Chondrocyte (in vitro differentiated cells): ENCODE measurements around the gene CFAP54. TPM values are rescaled to one million over a fixed set of nuclear protein-coding genes. Genes with fewer than 3 reads are reported as not detected.
"Not testable (repeated sequence)": the region's sequence is repeated elsewhere in the genome, so short reads cannot be mapped to it uniquely, and the experiment has no call there.

Experiments
- DNase-seq: peaks from one replicate; pipeline ENCODE4 v3.0.0; 2021; ENCODE audit warnings: mixed read lengths, low spot score
- H3K27ac Mint-ChIP-seq: one replicate; pipeline ENCODE4 v1.8.0; 2021; ENCODE audit warnings: mild to moderate bottlenecking, moderate library complexity, mixed read lengths; ENCODE audit not compliant: unreplicated experiment
- H3K27me3 Mint-ChIP-seq: 2 replicates; pipeline ENCODE4 v1.8.0; 2021; ENCODE audit warnings: low read depth, mixed read lengths
- H3K36me3 Mint-ChIP-seq: 2 replicates; pipeline ENCODE4 v1.8.0; 2021; ENCODE audit warnings: low read depth, mixed read lengths
- H3K4me1 Mint-ChIP-seq: 2 replicates; pipeline ENCODE4 v1.8.0; 2021; ENCODE audit warnings: low read depth, mild to moderate bottlenecking, mixed read lengths
- H3K4me3 Mint-ChIP-seq: one replicate; pipeline ENCODE4 v1.8.0; 2021; ENCODE audit warnings: mild to moderate bottlenecking, moderate library complexity, mixed read lengths; ENCODE audit not compliant: unreplicated experiment
- H3K9me3 Mint-ChIP-seq: 2 replicates; pipeline ENCODE4 v1.8.0; 2021; ENCODE audit warnings: low read depth, mixed read lengths
- total RNA-seq: library from RNA; stranded (reverse); gene quantifications from 3 replicates; pipeline ENCODE4 v1.2.1, GENCODE V29; 2021
- TF ChIP-seq, protein P1 (sequence below): fragments of 200-600 bp; sonication (generic); IDR thresholded peaks from 2 replicates; pipeline ENCODE4 v1.5.0; 2021; ENCODE audit warnings: antibody characterized with exemption, mild to moderate bottlenecking, moderate library complexity

The CFAP54 gene
- total RNA-seq, 1 donor from 2014 or later, result 0.15 TPM

DNA sequence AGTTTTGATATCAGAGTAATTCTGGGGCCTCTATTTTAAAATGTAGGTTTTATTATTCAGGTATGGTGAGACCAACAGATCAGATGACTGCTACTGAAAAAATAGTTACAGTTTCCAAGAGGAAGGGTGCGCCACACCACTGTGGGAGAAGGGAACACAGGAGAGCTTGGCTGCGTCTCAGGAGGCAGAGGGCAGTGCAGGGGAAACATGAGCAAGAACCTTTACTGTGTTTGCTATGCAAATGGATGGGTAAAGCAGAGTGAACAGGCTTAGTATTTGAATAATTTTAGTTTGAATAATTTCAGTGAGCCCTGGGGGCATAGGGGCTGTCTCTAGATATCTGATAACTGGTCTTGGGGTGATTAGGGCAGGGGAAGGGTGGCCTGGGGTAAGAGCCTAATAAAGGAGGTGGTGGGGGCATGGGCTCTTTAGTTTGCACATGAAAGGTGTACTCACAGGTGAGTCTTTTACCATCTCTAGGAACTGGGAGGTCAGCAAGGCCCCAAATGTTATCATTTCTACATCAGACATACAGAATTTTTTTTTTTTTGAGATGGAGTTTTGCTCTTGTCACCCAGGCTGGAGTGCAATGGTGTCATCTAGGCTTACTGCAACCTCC, 220.9 kb downstream of the CFAP54 start:
- H3K4me1 Mint-ChIP-seq, result no peaks in the 10 kb centered on the region
- TF ChIP-seq, protein P1, sequence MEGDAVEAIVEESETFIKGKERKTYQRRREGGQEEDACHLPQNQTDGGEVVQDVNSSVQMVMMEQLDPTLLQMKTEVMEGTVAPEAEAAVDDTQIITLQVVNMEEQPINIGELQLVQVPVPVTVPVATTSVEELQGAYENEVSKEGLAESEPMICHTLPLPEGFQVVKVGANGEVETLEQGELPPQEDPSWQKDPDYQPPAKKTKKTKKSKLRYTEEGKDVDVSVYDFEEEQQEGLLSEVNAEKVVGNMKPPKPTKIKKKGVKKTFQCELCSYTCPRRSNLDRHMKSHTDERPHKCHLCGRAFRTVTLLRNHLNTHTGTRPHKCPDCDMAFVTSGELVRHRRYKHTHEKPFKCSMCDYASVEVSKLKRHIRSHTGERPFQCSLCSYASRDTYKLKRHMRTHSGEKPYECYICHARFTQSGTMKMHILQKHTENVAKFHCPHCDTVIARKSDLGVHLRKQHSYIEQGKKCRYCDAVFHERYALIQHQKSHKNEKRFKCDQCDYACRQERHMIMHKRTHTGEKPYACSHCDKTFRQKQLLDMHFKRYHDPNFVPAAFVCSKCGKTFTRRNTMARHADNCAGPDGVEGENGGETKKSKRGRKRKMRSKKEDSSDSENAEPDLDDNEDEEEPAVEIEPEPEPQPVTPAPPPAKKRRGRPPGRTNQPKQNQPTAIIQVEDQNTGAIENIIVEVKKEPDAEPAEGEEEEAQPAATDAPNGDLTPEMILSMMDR, result peak; percentile 16
- no peak overlapping the region for H3K4me3 Mint-ChIP-seq
- H3K27ac Mint-ChIP-seq, result no peak overlapping the region
- DNase-seq, result no peak
- H3K27me3 Mint-ChIP-seq, result peaks cover 10% of the 10 kb centered on the region
- H3K9me3 Mint-ChIP-seq, result no peaks in the 10 kb centered on the region
- no peaks in the 10 kb centered on the region for H3K36me3 Mint-ChIP-seq

DNA sequence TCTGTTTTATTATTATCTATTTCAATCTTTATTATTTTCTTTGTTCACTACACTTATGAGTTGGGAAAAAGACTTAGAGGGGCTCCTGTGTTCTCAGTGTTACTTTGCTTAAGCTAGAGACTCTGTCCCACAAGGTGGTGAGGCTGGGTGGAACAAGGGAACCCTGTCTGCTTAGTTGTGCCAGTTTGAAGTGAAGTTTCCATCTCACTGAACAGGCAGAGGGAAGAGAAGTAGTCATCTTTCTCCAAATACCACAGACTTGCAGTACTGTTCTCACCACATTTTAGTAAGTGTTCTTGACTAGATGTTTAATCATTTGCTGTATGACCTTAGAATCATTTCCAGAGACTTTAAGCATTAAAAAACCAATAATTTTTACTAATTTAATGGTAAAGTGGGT, 222.0 kb downstream of the CFAP54 start:
- H3K4me3 Mint-ChIP-seq, result no peak overlapping the region
- H3K27ac Mint-ChIP-seq, result no peak overlapping the region
- TF ChIP-seq, protein P1, result no peak
- DNase-seq, result no peak
- no peaks in the 10 kb centered on the region for H3K36me3 Mint-ChIP-seq
- no peaks in the 10 kb centered on the region for H3K4me1 Mint-ChIP-seq
- peaks cover 10% of the 10 kb centered on the region for H3K27me3 Mint-ChIP-seq
- no peaks in the 10 kb centered on the region for H3K9me3 Mint-ChIP-seq

DNA sequence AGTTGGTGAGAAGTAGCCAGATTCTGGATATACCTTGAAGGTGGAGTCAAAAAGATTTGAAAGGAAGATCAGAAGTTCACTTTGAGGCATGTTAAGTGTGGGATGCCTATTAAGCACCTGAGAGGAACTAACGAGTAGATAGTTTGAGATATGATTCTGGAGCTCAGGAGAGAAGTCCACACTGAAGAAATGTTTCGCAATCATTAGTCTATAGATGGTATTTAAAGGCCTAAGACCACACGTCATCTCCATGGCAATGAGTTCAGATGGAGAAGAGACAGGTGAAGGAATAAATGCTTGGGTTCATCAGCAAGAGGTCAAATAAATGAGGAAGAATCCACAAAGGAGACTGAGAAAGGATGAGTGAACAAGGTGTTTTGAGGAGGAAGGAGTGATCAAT, 224.8 kb downstream of the CFAP54 start:
- Mint-ChIP-seq H3K4me3 (no peak overlapping the region), H3K4me1 (no peaks in the 10 kb centered on the region), H3K27me3 (peaks cover 10% of the 10 kb centered on the region), H3K36me3 (no peaks in the 10 kb centered on the region), H3K9me3 (no peaks in the 10 kb centered on the region), H3K27ac (no peak overlapping the region)
- no peak for DNase-seq
- TF ChIP-seq, protein P1, result no peak

DNA sequence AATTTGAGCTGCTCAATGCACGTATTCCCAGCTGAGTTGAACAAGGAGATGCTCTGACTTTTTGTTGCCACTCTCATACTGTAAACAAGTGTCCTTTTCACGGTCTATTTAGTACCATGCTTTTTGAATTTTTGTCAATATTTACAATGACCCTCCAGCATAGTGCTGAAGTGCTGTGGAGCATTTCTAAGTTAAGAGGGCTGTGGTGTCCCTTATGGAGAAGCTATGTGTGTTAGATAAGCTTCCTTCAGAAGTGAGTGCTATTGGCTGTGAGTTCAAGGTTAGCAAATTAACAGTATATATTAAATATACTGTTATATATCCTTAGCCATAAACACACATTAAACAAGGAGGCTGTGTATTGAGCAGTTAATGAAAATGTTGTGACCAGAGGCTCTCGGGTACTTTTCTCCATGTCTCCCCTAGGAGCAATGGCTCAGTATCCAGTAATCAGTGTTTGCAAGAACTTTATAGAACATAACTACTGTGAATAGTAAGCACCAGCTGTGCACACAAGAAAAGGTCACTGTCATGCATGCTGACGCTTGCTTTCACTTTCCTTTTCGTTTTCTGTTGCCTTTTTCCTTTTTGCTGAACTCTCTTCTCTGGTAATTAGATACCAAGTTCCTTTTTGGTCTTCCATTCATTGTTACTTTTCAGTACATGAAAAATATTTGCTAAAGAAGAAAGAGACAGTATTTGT, 230.4 kb downstream of the CFAP54 start:
- H3K4me3 Mint-ChIP-seq, result peak overlapping the region; percentile 61

DNA sequence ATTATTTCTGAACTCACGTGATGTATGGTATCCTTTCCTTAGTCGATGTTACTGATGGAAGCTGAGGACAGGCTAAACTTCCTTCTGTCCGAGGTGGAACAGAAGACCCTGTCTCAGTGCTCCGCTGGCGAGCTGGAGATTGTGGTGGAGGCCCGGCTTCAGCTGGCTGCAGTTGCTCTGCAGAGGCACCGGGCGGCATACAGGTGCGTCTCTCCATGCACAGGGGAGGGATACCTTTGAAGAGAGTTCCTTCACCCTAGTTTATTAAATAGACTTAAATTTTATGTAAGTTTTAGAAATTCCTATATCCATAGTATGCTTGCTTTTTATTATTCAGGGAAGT, 231.0 kb downstream of the CFAP54 start:
- DNase-seq, result no peak
- Mint-ChIP-seq H3K4me3 (peak overlapping the region; percentile 61), H3K27me3 (no peaks in the 10 kb centered on the region), H3K36me3 (no peaks in the 10 kb centered on the region), H3K9me3 (no peaks in the 10 kb centered on the region), H3K4me1 (peaks cover 5% of the 10 kb centered on the region), H3K27ac (peak overlapping the region; percentile 9)
- TF ChIP-seq, protein P1, result no peak

More for the DNA sequence above, 230.4 kb downstream of the CFAP54 start:
- no peaks in the 10 kb centered on the region for H3K9me3 Mint-ChIP-seq
- H3K36me3 Mint-ChIP-seq, result no peaks in the 10 kb centered on the region
- DNase-seq, result no peak
- TF ChIP-seq, protein P1, result no peak
- H3K4me1 Mint-ChIP-seq, result peaks cover 5% of the 10 kb centered on the region
- no peaks in the 10 kb centered on the region for H3K27me3 Mint-ChIP-seq
- peak overlapping the region; percentile 9 for H3K27ac Mint-ChIP-seq

DNA sequence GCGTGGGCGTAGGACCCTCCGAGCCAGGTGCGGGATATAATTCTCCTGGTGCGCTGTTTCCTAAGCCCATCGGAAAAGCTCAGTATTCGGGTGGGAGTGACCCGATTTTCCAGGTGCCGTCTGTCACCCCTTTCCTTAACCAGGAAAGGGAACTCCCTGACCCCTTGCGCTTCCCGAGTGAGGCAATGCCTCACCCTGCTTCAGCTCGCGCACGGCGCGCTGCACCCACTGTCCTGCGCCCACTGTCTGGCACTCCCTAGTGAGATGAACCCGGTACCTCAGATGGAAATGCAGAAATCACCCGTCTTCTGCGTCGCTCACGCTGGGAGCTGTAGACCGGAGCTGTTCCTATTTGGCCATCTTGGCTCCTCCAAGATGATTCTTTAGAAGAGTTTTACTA, 240.1 kb downstream of the CFAP54 start:
- DNase-seq, result peak; percentile 54
- H3K27me3 Mint-ChIP-seq, H3K36me3 Mint-ChIP-seq, H3K9me3 Mint-ChIP-seq, H3K27ac Mint-ChIP-seq, H3K4me1 Mint-ChIP-seq, H3K4me3 Mint-ChIP-seq: not testable (repeated sequence)
